ENCODE measurements around the gene TANC1.

The TANC1 gene

GRCh38 chr2:159153463-159153862, 185.0 kb downstream of the TANC1 start:
- peak overlapping the region; percentile 34 for H3K27ac Mint-ChIP-seq
- DNase-seq = no peak
- no peaks in the 10 kb centered on the region for H3K9me3 Mint-ChIP-seq
- H3K27me3 Mint-ChIP-seq (ENCODE audit: low read depth, poor library complexity) = no peaks in the 10 kb centered on the region
- H3K36me3 Mint-ChIP-seq (ENCODE audit: low read depth) = peaks cover 45% of the 10 kb centered on the region
- H3K4me3 Mint-ChIP-seq = peak overlapping the region; percentile 28
- no peak for TF ChIP-seq CTCF (IDR thresholded peaks at IDR 0.05)
- peaks cover 37% of the 10 kb centered on the region for H3K4me1 Mint-ChIP-seq

GRCh38 chr2:159153951-159154350, 185.5 kb downstream of the TANC1 start:
- Mint-ChIP-seq H3K36me3 (ENCODE audit: low read depth) (peaks cover 48% of the 10 kb centered on the region), H3K27me3 (ENCODE audit: low read depth, poor library complexity) (no peaks in the 10 kb centered on the region), H3K27ac (peak overlapping the region; percentile 34), H3K4me3 (no peak overlapping the region), H3K4me1 (peaks cover 37% of the 10 kb centered on the region), H3K9me3 (no peaks in the 10 kb centered on the region)
- no peak for DNase-seq
- no peak for TF ChIP-seq CTCF (IDR thresholded peaks at IDR 0.05)

DNA sequence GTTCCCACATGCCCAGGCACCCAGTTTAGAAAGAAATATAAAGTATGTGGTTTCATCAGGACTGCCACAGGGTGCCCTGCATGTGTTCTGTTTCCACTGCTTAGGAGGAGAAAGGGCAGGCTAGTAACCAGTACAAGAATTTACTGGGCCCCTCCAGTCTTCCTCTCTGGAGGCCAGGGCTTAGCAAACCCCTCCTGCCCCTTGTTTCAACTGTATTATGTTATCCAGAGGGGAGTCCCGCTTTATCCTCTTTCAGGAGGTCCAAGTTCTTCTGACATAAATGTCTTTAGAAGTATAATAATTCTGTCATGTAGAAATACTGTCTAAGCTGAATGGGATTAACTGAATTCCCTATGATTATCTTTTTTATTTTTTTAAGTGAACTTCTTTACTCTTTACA, 185.9 kb downstream of the TANC1 start:
- H3K4me1 Mint-ChIP-seq = peaks cover 37% of the 10 kb centered on the region

GRCh38 chr2:159155320-159155719, 186.9 kb downstream of the TANC1 start:
- Mint-ChIP-seq H3K27ac (no peak overlapping the region), H3K9me3 (no peaks in the 10 kb centered on the region), H3K4me3 (no peak overlapping the region), H3K36me3 (ENCODE audit: low read depth) (peaks cover 58% of the 10 kb centered on the region), H3K27me3 (ENCODE audit: low read depth, poor library complexity) (no peaks in the 10 kb centered on the region), H3K4me1 (peaks cover 37% of the 10 kb centered on the region)
- TF ChIP-seq CTCF (IDR thresholded peaks at IDR 0.05) = no peak
- DNase-seq = no peak

More for the DNA sequence above, 185.9 kb downstream of the TANC1 start:
- Mint-ChIP-seq H3K27ac (no peak overlapping the region), H3K27me3 (ENCODE audit: low read depth, poor library complexity) (no peaks in the 10 kb centered on the region), H3K9me3 (no peaks in the 10 kb centered on the region), H3K4me3 (no peak overlapping the region), H3K36me3 (ENCODE audit: low read depth) (peaks cover 52% of the 10 kb centered on the region)
- no peak for TF ChIP-seq CTCF (IDR thresholded peaks at IDR 0.05)
- DNase-seq = no peak

- H3K4me1 Mint-ChIP-seq = peaks cover 37% of the 10 kb centered on the region
- DNase-seq = no peak
- no peak overlapping the region for H3K27ac Mint-ChIP-seq
- H3K9me3 Mint-ChIP-seq = no peaks in the 10 kb centered on the region
- no peak overlapping the region for H3K4me3 Mint-ChIP-seq
- peaks cover 62% of the 10 kb centered on the region for H3K36me3 Mint-ChIP-seq (ENCODE audit: low read depth)
- no peaks in the 10 kb centered on the region for H3K27me3 Mint-ChIP-seq (ENCODE audit: low read depth, poor library complexity)
- no peak for TF ChIP-seq CTCF (IDR thresholded peaks at IDR 0.05)
Observed at GRCh38 chr2:159155791-159156190, 187.4 kb downstream of the TANC1 start.

DNA sequence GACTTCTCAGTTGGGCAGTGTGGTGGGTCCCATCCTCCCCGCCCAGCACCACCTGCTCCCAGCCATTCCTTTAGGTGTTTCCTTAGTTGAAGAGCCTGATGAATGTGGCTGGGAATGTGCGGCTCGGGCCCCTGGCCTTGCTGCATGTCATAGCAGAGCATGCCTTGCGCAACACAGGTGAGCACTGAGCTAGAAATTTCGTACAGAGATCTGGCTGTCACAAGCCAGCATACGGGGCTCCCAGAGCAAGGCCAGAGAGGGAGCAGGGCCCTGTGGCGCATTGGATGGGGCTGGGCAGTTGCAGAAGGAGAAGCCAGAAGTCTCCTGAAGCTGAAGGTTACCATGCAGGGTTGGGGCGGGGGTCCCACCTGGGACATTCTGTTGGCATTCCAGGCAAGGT, 188.4 kb downstream of the TANC1 start:
- no peaks in the 10 kb centered on the region for H3K9me3 Mint-ChIP-seq
- TF ChIP-seq CTCF (IDR thresholded peaks at IDR 0.05) = no peak
- H3K4me3 Mint-ChIP-seq = no peak overlapping the region

More for the DNA sequence above, 188.4 kb downstream of the TANC1 start:
- peaks cover 73% of the 10 kb centered on the region for H3K36me3 Mint-ChIP-seq (ENCODE audit: low read depth)
- DNase-seq = no peak
- H3K4me1 Mint-ChIP-seq = peaks cover 37% of the 10 kb centered on the region
- no peaks in the 10 kb centered on the region for H3K27me3 Mint-ChIP-seq (ENCODE audit: low read depth, poor library complexity)
- peak overlapping the region; percentile 91 for H3K27ac Mint-ChIP-seq
